CD14-positive monocyte (primary cell): ENCODE measurements around the gene SLC26A1. TPM values are rescaled to one million over a fixed set of nuclear protein-coding genes. Genes with fewer than 3 reads are reported as not detected.

ENCODE experiments used
- DNase-seq, 3 donors: peaks; one replicate each; pipeline ENCODE4 v3.0.0-alpha.2; 2011 to 2022
- H2AFZ ChIP-seq: 2 replicates; pipeline ENCODE4 v1.6.0; 2012; ENCODE audit warnings: mild to moderate bottlenecking, low read depth, low read length, inconsistent platforms; ENCODE audit not compliant: insufficient read depth, poor library complexity, severe bottlenecking
- H3K27ac ChIP-seq, 2 donors: 1 replicate in 1 of 2; 2 replicates in 1 of 2; pipeline ENCODE4 v1.5.1; 2012 to 2013; ENCODE audit warnings: low read length in 2 of 2, control low read depth in 1 of 2, inconsistent platforms in 1 of 2, low read depth in 1 of 2, mild to moderate bottlenecking in 1 of 2
- H3K27me3 ChIP-seq, 2 donors: one replicate each; pipeline versions ENCODE4 v1.6.0 to v1.6.1; 2011 to 2013; ENCODE audit warnings: low read length in 2 of 2; ENCODE audit not compliant: control insufficient read depth in 2 of 2, insufficient read depth in 2 of 2
- H3K36me3 ChIP-seq, 2 donors: replicated peaks in 1 of 2; 1 replicate in 1 of 2; 2 replicates in 1 of 2; pipeline versions ENCODE4 v1.5.1 to v1.6.1; 2012 to 2013; ENCODE audit warnings: low read length in 2 of 2, control low read depth in 1 of 2, inconsistent platforms in 1 of 2, mild to moderate bottlenecking in 1 of 2; ENCODE audit not compliant: insufficient read depth in 2 of 2, control insufficient read depth in 1 of 2
- H3K4me1 ChIP-seq, 2 donors: 1 replicate in 1 of 2; 2 replicates in 1 of 2; pipeline versions ENCODE4 v1.5.1 to v1.6.1; 2012 to 2013; ENCODE audit warnings: low read length in 2 of 2, control low read depth in 1 of 2, inconsistent platforms in 1 of 2, mild to moderate bottlenecking in 1 of 2, moderate library complexity in 1 of 2; ENCODE audit not compliant: insufficient read depth in 2 of 2, control insufficient read depth in 1 of 2
- H3K4me2 ChIP-seq: replicated peaks from 2 replicates; pipeline ENCODE3; 2012; ENCODE audit warnings: low read length, moderate library complexity, mild to moderate bottlenecking; ENCODE audit not compliant: poor library complexity, severe bottlenecking; ENCODE audit errors: extremely low read depth
- H3K4me3 ChIP-seq, 3 experiments: fragments of 200-600 bp in 1 of 3; sonication (generic) in 1 of 3; replicated peaks in 1 of 3; 1 replicate in 2 of 3; 2 replicates in 1 of 3; pipeline ENCODE4 v1.5.1; 2011 to 2013; ENCODE audit warnings: low read length in 3 of 3, mild to moderate bottlenecking in 3 of 3, control low read depth in 2 of 3, low read depth in 2 of 3, inconsistent platforms in 1 of 3, moderate library complexity in 1 of 3
- H3K79me2 ChIP-seq: 2 replicates; pipeline ENCODE4 v1.6.0; 2012; ENCODE audit warnings: mild to moderate bottlenecking, control low read depth, inconsistent platforms, low read length, moderate library complexity; ENCODE audit not compliant: insufficient read depth
- H3K9ac ChIP-seq: 2 replicates; pipeline ENCODE4 v1.6.0; 2017; ENCODE audit warnings: low read length, mild to moderate bottlenecking; ENCODE audit not compliant: insufficient read depth, poor library complexity, severe bottlenecking
- H3K9me3 ChIP-seq, 2 donors: replicated peaks in 1 of 2; 1 replicate in 1 of 2; 2 replicates in 1 of 2; pipeline versions ENCODE4 v1.5.1 to v1.6.1; 2012 to 2013; ENCODE audit warnings: low read length in 2 of 2, control low read depth in 1 of 2; ENCODE audit not compliant: control insufficient read depth in 1 of 2, insufficient read depth in 1 of 2
- H4K20me1 ChIP-seq: 2 replicates; pipeline ENCODE4 v1.6.0; 2012; ENCODE audit warnings: mild to moderate bottlenecking, low read length, control low read depth, moderate library complexity; ENCODE audit not compliant: insufficient read depth
- H3K27ac Mint-ChIP-seq, 7 donors: one replicate each; pipeline ENCODE4 v1.8.0; 2020; ENCODE audit warnings: mild to moderate bottlenecking in 7 of 7, mixed read lengths in 7 of 7, moderate library complexity in 6 of 7, inconsistent platforms in 2 of 7
- H3K27me3 Mint-ChIP-seq, 3 donors: one replicate each; pipeline ENCODE4 v1.8.0; 2021 to 2022; ENCODE audit warnings: low read depth in 3 of 3, mild to moderate bottlenecking in 3 of 3, mixed read lengths in 3 of 3, moderate library complexity in 3 of 3, inconsistent platforms in 1 of 3
- H3K36me3 Mint-ChIP-seq, 2 donors: one replicate each; pipeline ENCODE4 v1.8.0; 2020; ENCODE audit warnings: mixed read lengths in 2 of 2, inconsistent platforms in 1 of 2, mild to moderate bottlenecking in 1 of 2
- H3K4me1 Mint-ChIP-seq: one replicate; pipeline ENCODE4 v1.8.0; 2020; ENCODE audit warnings: mild to moderate bottlenecking, mixed read lengths
- H3K4me3 Mint-ChIP-seq, 2 donors: one replicate each; pipeline ENCODE4 v1.8.0; 2020; ENCODE audit warnings: mild to moderate bottlenecking in 2 of 2, mixed read lengths in 2 of 2, moderate library complexity in 1 of 2
- H3K9me3 Mint-ChIP-seq, 7 donors: one replicate each; pipeline ENCODE4 v1.8.0; 2020 to 2022; ENCODE audit warnings: mixed read lengths in 7 of 7, mild to moderate bottlenecking in 6 of 7, moderate library complexity in 6 of 7, inconsistent platforms in 2 of 7
- CTCF ChIP-seq: fragments of 200-600 bp; IDR thresholded peaks from one replicate; pipeline ENCODE4 v1.8.0; 2022; ENCODE audit warnings: antibody characterized with exemption, mild to moderate bottlenecking
- WGBS: methylation state at CpG from one replicate; pipeline ENCODE4 v1.1.5; 2013; ENCODE audit warnings: missing lambda C conversion rate; ENCODE audit not compliant: insufficient coverage; 5-methylcytosine and 5-hydroxymethylcytosine counted together
- intact Hi-C, 2 donors: fragments of 100-400 bp; cut with micrococcal nuclease; formaldehyde crosslinking; loops; one replicate each; pipeline versions ENCODE4 v1.15.0 to v1.15.1; 2023
- polyA plus RNA-seq, 3 donors: library from polyadenylated mRNA; depleted of rRNA in 1 of 3; unstranded in 2 of 3; stranded (reverse) in 1 of 3; fragments of 300-500 nt in 2 of 3; fragments of >200 nt in 1 of 3; fragmentation: Illumina TruSeq in 2 of 3; gene quantifications; 1 replicate in 2 of 3; 2 replicates in 1 of 3; pipeline ENCODE4 v1.2.3, GENCODE V29; 2012 to 2021

SLC26A1 gene
- polyA plus RNA-seq, 3 donors, result 0.16 to 0.37 (median 0.18) TPM

- peak overlapping the region; percentile 16 to 48 for H3K4me3 Mint-ChIP-seq
- Histone ChIP-seq H3K27ac (no peak overlapping the region), H3K27me3 (peaks cover 0 to 4% of the 10 kb centered on the region in 2 donors), H3K79me2 (peaks cover 18% of the 10 kb centered on the region), H4K20me1 (peaks cover 54% of the 10 kb centered on the region), H2AFZ (no peak overlapping the region), H3K4me2 (no peak overlapping the region), H3K4me1 (no peaks in the 10 kb centered on the region), H3K9ac (no peak overlapping the region), H3K4me3 (no peak overlapping the region), H3K36me3 (peaks cover 11 to 20% of the 10 kb centered on the region in 2 donors), H3K9me3 (no peaks in the 10 kb centered on the region)
- TF ChIP-seq CTCF, result no peak
- peaks cover 0 to 2% (median 0%) of the 10 kb centered on the region in 7 donors for H3K9me3 Mint-ChIP-seq
- WGBS, result 39% methylated on average over 57 of the region's 62 CpGs
- intact Hi-C loops, result no loop called here
- peaks cover 3% of the 10 kb centered on the region for H3K4me1 Mint-ChIP-seq
- no peak overlapping the region for H3K27ac Mint-ChIP-seq
- H3K36me3 Mint-ChIP-seq, result peaks cover 24 to 33% of the 10 kb centered on the region in 2 donors
- DNase-seq, result no peak
- peaks cover 0 to 14% (median 2%) of the 10 kb centered on the region in 3 donors for H3K27me3 Mint-ChIP-seq
These were observed 46.4 kb downstream of the SLC26A1 start for GRCh38 chr4:946517-947471.

- peaks cover 0 to 4% of the 10 kb centered on the region in 2 donors for H3K27me3 ChIP-seq
These were observed 47.1 kb downstream of the SLC26A1 start for GRCh38 chr4:946103-946450.

More at GRCh38 chr4:946103-946450, 47.1 kb downstream of the SLC26A1 start:
- H3K27ac Mint-ChIP-seq, result peak overlapping the region in 1 of 7 donors; percentile 40
- Histone ChIP-seq H4K20me1 (peaks cover 54% of the 10 kb centered on the region), H2AFZ (no peak overlapping the region), H3K4me2 (no peak overlapping the region), H3K9ac (no peak overlapping the region), H3K4me3 (no peak overlapping the region), H3K27ac (no peak overlapping the region), H3K9me3 (no peaks in the 10 kb centered on the region), H3K79me2 (peaks cover 20% of the 10 kb centered on the region), H3K36me3 (peaks cover 6 to 13% of the 10 kb centered on the region in 2 donors), H3K4me1 (no peaks in the 10 kb centered on the region)
- intact Hi-C loops, result no loop called here
- H3K9me3 Mint-ChIP-seq, result peaks cover 0 to 2% (median 0%) of the 10 kb centered on the region in 7 donors
- peaks cover 24 to 29% of the 10 kb centered on the region in 2 donors for H3K36me3 Mint-ChIP-seq
- H3K27me3 Mint-ChIP-seq, result peaks cover 0 to 14% (median 2%) of the 10 kb centered on the region in 3 donors
- peak overlapping the region in 1 of 2 donors; percentile 13 for H3K4me3 Mint-ChIP-seq
- 84% methylated on average over 8 of the region's 9 CpGs for WGBS
- TF ChIP-seq CTCF, result no peak
- DNase-seq, result no peak
- peaks cover 3% of the 10 kb centered on the region for H3K4me1 Mint-ChIP-seq
